Caco-2 (cell line): ENCODE data around the gene HP. TPM values are rescaled to one million over a fixed set of nuclear protein-coding genes. Genes with fewer than 3 reads are reported as not detected.

Experiments used
- BruUV-seq: library from RNA; stranded (reverse); fragments of 400-500 nt; replicated peaks from 2 replicates; lab custom pipeline; 2021; lab: Mats Ljungman, UMichigan
- CTCF ChIA-PET: fragments of 300-600 bp; sonication (Branson Sonifier 250); formaldehyde crosslinking; loops from one replicate; lab custom pipeline; 2022; ENCODE audit warnings: antibody characterized with exemption; lab: Charles Lee
- POLR2A ChIA-PET: fragments of 300-600 bp; sonication (Branson Sonifier 250); formaldehyde crosslinking; loops from one replicate; lab custom pipeline; 2022; ENCODE audit warnings: antibody characterized with exemption; lab: Charles Lee
- DNase-seq, 2 experiments: peaks; one replicate each; pipeline versions ENCODE4 v3.0.0 to v3.0.0-alpha.2; 2020 to 2022
- H3K27me3 ChIP-seq: replicated peaks from 2 replicates; pipeline ENCODE4 v1.6.0; 2011; ENCODE audit warnings: low read length; ENCODE audit not compliant: control insufficient read depth, insufficient read depth
- H3K36me3 ChIP-seq: 2 replicates; pipeline ENCODE4 v1.5.1; 2011; ENCODE audit warnings: low read length; ENCODE audit not compliant: control insufficient read depth, insufficient read depth
- H3K4me1 ChIP-seq: fragments of 250-450 bp; sonication (Bioruptor Pico); 2 replicates; pipeline ENCODE4 v1.5.1; 2020; ENCODE audit warnings: mild to moderate bottlenecking
- H3K4me3 ChIP-seq: 2 replicates; pipeline ENCODE4 v1.5.1; 2011; ENCODE audit warnings: low read depth, mild to moderate bottlenecking, control low read depth, low read length
- H3K9me3 ChIP-seq: fragments of 250-450 bp; sonication (Bioruptor Pico); 2 replicates; pipeline ENCODE4 v1.5.1; 2020; ENCODE audit warnings: mild to moderate bottlenecking, moderate library complexity
- H3K27ac Mint-ChIP-seq: one replicate; pipeline ENCODE4 v1.8.0; 2022; ENCODE audit warnings: mixed read lengths; ENCODE audit not compliant: unreplicated experiment
- H3K27me3 Mint-ChIP-seq: one replicate; pipeline ENCODE4 v1.8.0; 2022; ENCODE audit warnings: mixed read lengths; ENCODE audit not compliant: insufficient read depth, unreplicated experiment
- H3K36me3 Mint-ChIP-seq: one replicate; pipeline ENCODE4 v1.8.0; 2022; ENCODE audit warnings: mild to moderate bottlenecking, mixed read lengths; ENCODE audit not compliant: insufficient read depth, unreplicated experiment
- H3K4me1 Mint-ChIP-seq: one replicate; pipeline ENCODE4 v1.8.0; 2022; ENCODE audit warnings: low read depth, mixed read lengths; ENCODE audit not compliant: unreplicated experiment
- H3K4me3 Mint-ChIP-seq: one replicate; pipeline ENCODE4 v1.8.0; 2022; ENCODE audit warnings: mild to moderate bottlenecking, moderate library complexity, mixed read lengths; ENCODE audit not compliant: unreplicated experiment
- H3K9me3 Mint-ChIP-seq: one replicate; pipeline ENCODE4 v1.8.0; 2022; ENCODE audit warnings: mixed read lengths; ENCODE audit not compliant: unreplicated experiment
- intact Hi-C: fragments of 100-400 bp; cut with micrococcal nuclease; formaldehyde crosslinking; loops from one replicate; pipeline ENCODE4 v1.10.0; 2022; ENCODE audit not compliant: unreplicated experiment
- total RNA-seq: library from RNA; stranded (reverse); gene quantifications from 2 replicates; pipeline ENCODE4 v1.2.3, GENCODE V29; 2022
- TF ChIP-seq, protein P1 (sequence below), 2 experiments: fragments of 200-600 bp in 1 of 2; IDR thresholded peaks; 1 replicate in 1 of 2; 2 replicates in 1 of 2; pipeline versions ENCODE4 v1.5.1 to v1.8.0; 2011 to 2022; ENCODE audit warnings: antibody characterized with exemption in 1 of 2, control low read depth in 1 of 2, inconsistent platforms in 1 of 2, low read depth in 1 of 2, low read length in 1 of 2, mild to moderate bottlenecking in 1 of 2, moderate library complexity in 1 of 2; ENCODE audit not compliant: insufficient read depth in 1 of 2, severe bottlenecking in 1 of 2, unreplicated experiment in 1 of 2

Gene HP
- total RNA-seq, 1 experiment from 2014 or later, result 0.61 TPM

DNA sequence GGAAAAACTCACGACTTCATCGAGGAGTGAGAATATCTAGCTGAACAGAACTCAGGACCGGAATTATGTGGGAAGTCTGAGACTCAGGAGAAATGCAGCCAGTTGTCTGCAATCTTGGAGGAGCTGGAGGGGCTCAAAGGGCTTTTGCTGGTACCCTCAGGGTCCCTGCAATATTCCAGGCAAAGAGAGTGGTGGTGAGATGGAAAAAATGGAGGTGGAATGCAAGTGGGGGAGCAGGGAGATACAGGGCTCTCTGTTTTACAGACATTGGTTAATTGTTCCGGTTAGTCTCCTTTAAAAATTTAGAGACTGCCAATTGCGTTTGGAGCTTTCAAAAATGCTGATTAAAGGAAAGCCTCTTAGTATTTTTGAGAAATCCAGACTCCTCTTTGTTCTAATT is 18.2 kb upstream of the HP start:
- H3K4me1 Mint-ChIP-seq, result no peaks in the 10 kb centered on the region
- intact Hi-C loops, result no loop called here
- CTCF ChIA-PET, result no interaction called here

DNA sequence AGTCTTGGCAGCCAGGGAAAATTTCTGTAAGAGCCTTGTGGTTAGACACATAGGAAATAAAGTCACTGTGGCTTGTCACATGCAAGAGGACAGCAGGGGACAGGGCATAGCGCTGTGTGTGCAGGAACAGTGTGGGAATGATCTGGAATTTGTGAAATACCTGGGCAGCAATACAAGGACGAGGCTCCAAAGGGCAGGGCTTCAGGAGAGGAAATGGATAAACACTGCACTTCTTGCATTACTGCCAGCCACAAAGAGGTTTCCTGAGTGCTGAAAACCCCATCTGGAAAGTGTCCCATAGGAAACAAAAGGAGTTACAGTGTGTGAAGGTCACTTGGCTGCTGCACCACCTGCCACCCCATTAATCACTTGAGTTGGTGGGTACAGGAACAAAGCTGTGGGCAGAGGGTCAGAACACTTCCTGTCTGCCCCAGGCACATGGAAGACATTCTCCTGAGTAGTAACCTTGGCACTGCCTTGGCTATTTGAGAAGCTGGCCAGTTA is 12.1 kb upstream of the HP start:
- Mint-ChIP-seq H3K27me3 (peaks cover 4% of the 10 kb centered on the region), H3K4me1 (no peaks in the 10 kb centered on the region), H3K4me3 (no peak overlapping the region), H3K27ac (no peak overlapping the region), H3K36me3 (no peaks in the 10 kb centered on the region), H3K9me3 (no peaks in the 10 kb centered on the region)
- Histone ChIP-seq H3K27me3 (no peaks in the 10 kb centered on the region), H3K36me3 (no peaks in the 10 kb centered on the region), H3K4me3 (no peak overlapping the region), H3K9me3 (peaks cover 4% of the 10 kb centered on the region; the same call in 1 of the 2 replicates), H3K4me1 (no peaks in the 10 kb centered on the region)
- BruUV-seq, result no TSS peak
- CTCF ChIA-PET, result no interaction called here
- intact Hi-C loops, result no loop called here
- DNase-seq, result no peak
- TF ChIP-seq, protein P1, sequence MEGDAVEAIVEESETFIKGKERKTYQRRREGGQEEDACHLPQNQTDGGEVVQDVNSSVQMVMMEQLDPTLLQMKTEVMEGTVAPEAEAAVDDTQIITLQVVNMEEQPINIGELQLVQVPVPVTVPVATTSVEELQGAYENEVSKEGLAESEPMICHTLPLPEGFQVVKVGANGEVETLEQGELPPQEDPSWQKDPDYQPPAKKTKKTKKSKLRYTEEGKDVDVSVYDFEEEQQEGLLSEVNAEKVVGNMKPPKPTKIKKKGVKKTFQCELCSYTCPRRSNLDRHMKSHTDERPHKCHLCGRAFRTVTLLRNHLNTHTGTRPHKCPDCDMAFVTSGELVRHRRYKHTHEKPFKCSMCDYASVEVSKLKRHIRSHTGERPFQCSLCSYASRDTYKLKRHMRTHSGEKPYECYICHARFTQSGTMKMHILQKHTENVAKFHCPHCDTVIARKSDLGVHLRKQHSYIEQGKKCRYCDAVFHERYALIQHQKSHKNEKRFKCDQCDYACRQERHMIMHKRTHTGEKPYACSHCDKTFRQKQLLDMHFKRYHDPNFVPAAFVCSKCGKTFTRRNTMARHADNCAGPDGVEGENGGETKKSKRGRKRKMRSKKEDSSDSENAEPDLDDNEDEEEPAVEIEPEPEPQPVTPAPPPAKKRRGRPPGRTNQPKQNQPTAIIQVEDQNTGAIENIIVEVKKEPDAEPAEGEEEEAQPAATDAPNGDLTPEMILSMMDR (IDR thresholded peaks at IDR 0.05; ENCODE audit: insufficient read depth in 1 of 2, low read depth in 1 of 2, low read length in 1 of 2, severe bottlenecking in 1 of 2, unreplicated experiment in 1 of 2), result no peak
- POLR2A ChIA-PET, result no interaction called here

More for the DNA sequence above, 18.2 kb upstream of the HP start:
- H3K9me3 Mint-ChIP-seq, result no peaks in the 10 kb centered on the region
- POLR2A ChIA-PET, result no interaction called here
- BruUV-seq, result no TSS peak
- H3K27me3 ChIP-seq, result no peaks in the 10 kb centered on the region
- no peak overlapping the region for H3K27ac Mint-ChIP-seq
- no peaks in the 10 kb centered on the region for H3K27me3 Mint-ChIP-seq
- TF ChIP-seq, protein P1 (IDR thresholded peaks at IDR 0.05; ENCODE audit: insufficient read depth in 1 of 2, low read depth in 1 of 2, low read length in 1 of 2, severe bottlenecking in 1 of 2, unreplicated experiment in 1 of 2), result no peak
- no peaks in the 10 kb centered on the region for H3K36me3 ChIP-seq
- no peak for DNase-seq
- peaks cover 4% of the 10 kb centered on the region; the same call in 1 of the 2 replicates for H3K9me3 ChIP-seq
- no peak overlapping the region for H3K4me3 ChIP-seq
- no peak overlapping the region for H3K4me3 Mint-ChIP-seq
- H3K36me3 Mint-ChIP-seq, result no peaks in the 10 kb centered on the region
- H3K4me1 ChIP-seq, result no peaks in the 10 kb centered on the region

DNA sequence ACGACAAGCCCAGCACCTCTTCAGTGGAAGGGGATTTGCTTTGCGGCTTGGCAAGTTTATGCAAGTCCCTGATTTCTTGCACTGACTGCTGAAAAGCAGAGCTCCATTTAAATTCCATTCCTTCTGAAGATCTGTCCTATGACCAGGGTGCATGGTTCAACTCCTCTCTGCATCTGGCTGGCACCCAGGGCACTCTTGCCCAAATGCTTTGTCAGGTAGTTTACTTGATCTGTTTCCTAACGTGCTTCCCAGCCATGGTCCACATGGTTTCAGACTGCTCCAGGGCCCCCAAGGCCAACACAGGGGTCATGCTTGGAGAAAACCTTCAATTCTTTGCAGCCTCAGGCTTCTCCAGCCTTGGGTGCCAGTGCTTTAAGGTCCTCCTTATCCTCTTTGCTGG is 11.2 kb upstream of the HP start:
- ChIA-PET POLR2A (no interaction called here), CTCF (no interaction called here)
- H3K4me3 Mint-ChIP-seq, result no peak overlapping the region
- H3K4me3 ChIP-seq, result no peak overlapping the region
- H3K27me3 ChIP-seq, result no peaks in the 10 kb centered on the region
- BruUV-seq, result no TSS peak
- intact Hi-C loops, result no loop called here
- peaks cover 4% of the 10 kb centered on the region for H3K27me3 Mint-ChIP-seq
- H3K9me3 Mint-ChIP-seq, result no peaks in the 10 kb centered on the region
- no peak for DNase-seq
- TF ChIP-seq, protein P1 (IDR thresholded peaks at IDR 0.05; ENCODE audit: insufficient read depth in 1 of 2, low read depth in 1 of 2, low read length in 1 of 2, severe bottlenecking in 1 of 2, unreplicated experiment in 1 of 2), result no peak
- H3K4me1 ChIP-seq, result no peaks in the 10 kb centered on the region
- H3K27ac Mint-ChIP-seq, result no peak overlapping the region
- H3K4me1 Mint-ChIP-seq, result no peaks in the 10 kb centered on the region
- no peaks in the 10 kb centered on the region for H3K9me3 ChIP-seq
- no peaks in the 10 kb centered on the region for H3K36me3 Mint-ChIP-seq
- no peaks in the 10 kb centered on the region for H3K36me3 ChIP-seq
